ENCODE measurements around the gene SNX25.

DNA sequence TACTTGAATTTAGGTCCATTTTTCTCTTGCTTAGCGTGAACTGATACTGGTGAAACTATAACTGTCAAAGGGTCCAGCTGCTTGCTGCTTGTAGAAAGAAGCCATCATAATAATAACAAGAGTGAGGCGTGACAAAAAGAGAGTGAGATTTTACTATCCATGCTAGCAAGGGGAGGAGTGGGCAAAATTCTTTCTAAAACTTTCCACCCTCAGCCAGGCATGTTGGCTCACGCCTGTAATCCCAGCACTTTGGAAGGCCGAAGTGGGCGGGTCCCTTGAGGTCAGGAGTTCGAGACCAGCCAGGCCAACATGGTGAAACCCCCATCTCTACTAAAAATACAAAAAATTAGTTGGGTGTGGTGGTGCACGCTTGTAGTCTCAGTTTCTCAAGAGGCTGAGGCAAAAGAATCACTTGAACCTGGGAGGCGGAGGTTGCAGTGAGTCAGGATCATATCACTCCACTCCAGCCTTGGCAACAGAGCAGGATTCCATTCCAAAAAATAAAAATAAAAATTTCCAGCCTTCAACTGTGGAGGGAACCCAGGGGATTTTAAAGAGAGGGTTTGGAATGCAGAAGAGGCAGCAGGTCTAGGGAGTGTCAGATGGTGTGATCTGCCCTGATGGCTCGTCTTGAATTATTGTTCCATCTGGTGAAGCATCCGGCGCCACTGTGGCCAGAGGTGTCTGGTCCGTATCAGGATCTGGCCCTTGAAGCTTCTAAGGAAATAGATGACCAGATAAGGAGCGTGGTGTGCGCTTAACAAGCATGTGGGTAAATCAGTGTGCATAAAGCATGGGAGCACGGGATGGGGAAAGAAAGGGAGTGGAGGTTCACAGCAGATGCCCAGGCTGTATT is 134.6 kb downstream of the SNX25 start:
- TF ChIP-seq CTCF (IDR thresholded peaks at IDR 0.05; ENCODE audit: low read length) (no peak), EZH2 (IDR thresholded peaks at IDR 0.05; ENCODE audit: borderline replicate concordance, low read length) (no peak)
